Neural progenitor cell (in vitro differentiated cells): ENCODE results near the gene CLEC17A. TPM values are rescaled to one million over a fixed set of nuclear protein-coding genes. Genes with fewer than 3 reads are reported as not detected.

ENCODE experiments used
- DNase-seq: peaks from one replicate; pipeline ENCODE4 v3.0.0-alpha.2; 2016; ENCODE audit warnings: low spot score
- H2AFZ ChIP-seq: fragments of 200-600 bp; sonication (generic); replicated peaks from 2 replicates; pipeline ENCODE4 v1.6.1; 2016; ENCODE audit warnings: antibody characterized with exemption
- H3F3A ChIP-seq: fragments of 200-600 bp; sonication (generic); 2 replicates; pipeline ENCODE4 v1.6.1; 2016; ENCODE audit warnings: antibody characterized with exemption, low read depth
- H3K27ac ChIP-seq: fragments of 200-600 bp; sonication (generic); 2 replicates; pipeline ENCODE4 v1.5.1; 2016; ENCODE audit warnings: mild to moderate bottlenecking
- H3K27me3 ChIP-seq: fragments of 200-600 bp; sonication (generic); 2 replicates; pipeline ENCODE4 v1.6.1; 2016; ENCODE audit warnings: mild to moderate bottlenecking, moderate library complexity
- H3K36me3 ChIP-seq: fragments of 200-600 bp; sonication (generic); 2 replicates; pipeline ENCODE4 v1.5.1; 2016
- H3K4me1 ChIP-seq: fragments of 200-600 bp; sonication (generic); 2 replicates; pipeline ENCODE4 v1.6.1; 2016; ENCODE audit warnings: mixed run types
- H3K4me2 ChIP-seq: fragments of 200-600 bp; sonication (generic); 2 replicates; pipeline ENCODE4 v1.6.1; 2016
- H3K4me3 ChIP-seq: fragments of 200-600 bp; sonication (generic); 2 replicates; pipeline ENCODE4 v1.5.1; 2016
- H3K79me2 ChIP-seq: fragments of 200-600 bp; sonication (generic); 2 replicates; pipeline ENCODE4 v1.6.1; 2016; ENCODE audit warnings: low read depth
- H3K9ac ChIP-seq: fragments of 200-600 bp; sonication (generic); 2 replicates; pipeline ENCODE4 v1.6.1; 2016
- H3K9me3 ChIP-seq: fragments of 200-600 bp; sonication (generic); 2 replicates; pipeline ENCODE4 v1.5.1; 2016; ENCODE audit warnings: low read depth
- H4K20me1 ChIP-seq: fragments of 200-600 bp; sonication (generic); 2 replicates; pipeline ENCODE4 v1.6.1; 2016; ENCODE audit warnings: low read depth
- H3K27ac Mint-ChIP-seq: 3 replicates; pipeline ENCODE4 v1.8.0; 2021; ENCODE audit warnings: mixed read lengths
- H3K27me3 Mint-ChIP-seq: 2 replicates; pipeline ENCODE4 v1.8.0; 2022; ENCODE audit warnings: low read depth, mild to moderate bottlenecking, inconsistent platforms, moderate library complexity, mixed read lengths; ENCODE audit not compliant: insufficient read depth
- H3K36me3 Mint-ChIP-seq: 3 replicates; pipeline ENCODE4 v1.8.0; 2021; ENCODE audit warnings: mixed read lengths
- H3K4me1 Mint-ChIP-seq: 3 replicates; pipeline ENCODE4 v1.8.0; 2021; ENCODE audit warnings: mixed read lengths
- H3K4me3 Mint-ChIP-seq: 3 replicates; pipeline ENCODE4 v1.8.0; 2021; ENCODE audit warnings: mild to moderate bottlenecking, moderate library complexity, mixed read lengths
- H3K9me3 Mint-ChIP-seq: 3 replicates; pipeline ENCODE4 v1.8.0; 2020; ENCODE audit warnings: mixed read lengths
- EZH2 ChIP-seq: fragments of 200-600 bp; sonication (generic); IDR thresholded peaks from 2 replicates; pipeline ENCODE4 v1.6.1; 2017; ENCODE audit warnings: antibody characterized with exemption, mild to moderate bottlenecking, moderate library complexity
- EZH2phosphoT487 ChIP-seq: fragments of 200-600 bp; sonication (generic); IDR thresholded peaks from 2 replicates; pipeline ENCODE4 v1.6.1; 2017; ENCODE audit warnings: antibody characterized with exemption
- total RNA-seq: library from RNA; depleted of rRNA; stranded (reverse); fragments of >200 nt; gene quantifications from 2 replicates; pipeline ENCODE4 v1.2.3, GENCODE V29; 2015; ENCODE audit warnings: low replicate concordance
- TF ChIP-seq, protein P1 (sequence below): fragments of 200-600 bp; sonication (generic); IDR thresholded peaks from 2 replicates; pipeline ENCODE4 v1.5.1; 2017; ENCODE audit warnings: antibody characterized with exemption, mild to moderate bottlenecking

CLEC17A gene
- total RNA-seq, 1 donor from 2014 or later, result not detected

DNA sequence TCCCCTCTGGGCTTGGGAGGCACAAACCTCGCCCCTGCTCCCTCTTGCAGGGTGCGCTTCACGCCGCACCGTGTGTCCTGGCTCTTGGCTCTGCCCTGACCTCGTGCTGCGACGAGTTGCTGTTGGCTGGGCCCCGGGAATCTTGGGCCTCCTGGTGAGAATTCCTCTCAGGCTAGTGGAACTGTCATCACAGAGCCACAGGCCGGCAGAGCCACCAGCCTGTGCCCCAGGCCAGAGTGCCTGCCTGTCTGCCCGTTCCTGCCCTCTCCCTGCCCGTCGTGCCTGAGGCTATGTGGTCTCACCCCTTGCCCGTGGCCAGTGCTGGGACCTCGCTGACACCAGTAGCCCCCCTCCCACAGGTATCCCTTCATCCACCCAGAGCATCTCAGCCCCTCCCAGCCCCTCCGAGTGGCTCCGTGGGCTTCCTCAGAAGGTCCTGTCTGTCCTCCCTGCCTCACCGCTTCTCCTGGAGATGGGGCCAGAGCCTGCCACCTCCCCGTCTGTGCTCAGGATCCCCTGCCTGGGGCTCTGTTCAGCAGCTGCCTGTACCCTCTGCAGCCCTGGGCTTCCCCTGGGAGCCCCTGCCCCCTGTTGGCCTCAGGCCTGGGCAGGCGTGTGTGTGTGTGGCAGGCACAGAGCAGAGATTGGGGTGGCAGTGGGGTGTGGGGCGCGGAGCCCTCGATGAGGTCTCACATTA is 24.4 kb upstream of the CLEC17A start:
- Histone ChIP-seq H3K4me1 (peaks cover 34% of the 10 kb centered on the region), H4K20me1 (peaks cover 92% of the 10 kb centered on the region), H3K4me3 (no peak overlapping the region), H3K9me3 (no peaks in the 10 kb centered on the region), H3K4me2 (no peak overlapping the region), H3K27me3 (no peaks in the 10 kb centered on the region), H3K36me3 (no peaks in the 10 kb centered on the region), H3F3A (peaks cover 15% of the 10 kb centered on the region), H3K9ac (no peak overlapping the region), H2AFZ (no peak overlapping the region), H3K27ac (no peak overlapping the region), H3K79me2 (peaks cover 75% of the 10 kb centered on the region)
- Mint-ChIP-seq H3K27ac (no peak overlapping the region), H3K4me3 (no peak overlapping the region), H3K4me1 (peaks cover 26% of the 10 kb centered on the region), H3K36me3 (no peaks in the 10 kb centered on the region), H3K27me3 (no peaks in the 10 kb centered on the region), H3K9me3 (no peaks in the 10 kb centered on the region)
- no peak for DNase-seq
- TF ChIP-seq EZH2, result no peak
- TF ChIP-seq, protein P1, sequence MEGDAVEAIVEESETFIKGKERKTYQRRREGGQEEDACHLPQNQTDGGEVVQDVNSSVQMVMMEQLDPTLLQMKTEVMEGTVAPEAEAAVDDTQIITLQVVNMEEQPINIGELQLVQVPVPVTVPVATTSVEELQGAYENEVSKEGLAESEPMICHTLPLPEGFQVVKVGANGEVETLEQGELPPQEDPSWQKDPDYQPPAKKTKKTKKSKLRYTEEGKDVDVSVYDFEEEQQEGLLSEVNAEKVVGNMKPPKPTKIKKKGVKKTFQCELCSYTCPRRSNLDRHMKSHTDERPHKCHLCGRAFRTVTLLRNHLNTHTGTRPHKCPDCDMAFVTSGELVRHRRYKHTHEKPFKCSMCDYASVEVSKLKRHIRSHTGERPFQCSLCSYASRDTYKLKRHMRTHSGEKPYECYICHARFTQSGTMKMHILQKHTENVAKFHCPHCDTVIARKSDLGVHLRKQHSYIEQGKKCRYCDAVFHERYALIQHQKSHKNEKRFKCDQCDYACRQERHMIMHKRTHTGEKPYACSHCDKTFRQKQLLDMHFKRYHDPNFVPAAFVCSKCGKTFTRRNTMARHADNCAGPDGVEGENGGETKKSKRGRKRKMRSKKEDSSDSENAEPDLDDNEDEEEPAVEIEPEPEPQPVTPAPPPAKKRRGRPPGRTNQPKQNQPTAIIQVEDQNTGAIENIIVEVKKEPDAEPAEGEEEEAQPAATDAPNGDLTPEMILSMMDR, result no peak
- no peak for TF ChIP-seq EZH2phosphoT487

DNA sequence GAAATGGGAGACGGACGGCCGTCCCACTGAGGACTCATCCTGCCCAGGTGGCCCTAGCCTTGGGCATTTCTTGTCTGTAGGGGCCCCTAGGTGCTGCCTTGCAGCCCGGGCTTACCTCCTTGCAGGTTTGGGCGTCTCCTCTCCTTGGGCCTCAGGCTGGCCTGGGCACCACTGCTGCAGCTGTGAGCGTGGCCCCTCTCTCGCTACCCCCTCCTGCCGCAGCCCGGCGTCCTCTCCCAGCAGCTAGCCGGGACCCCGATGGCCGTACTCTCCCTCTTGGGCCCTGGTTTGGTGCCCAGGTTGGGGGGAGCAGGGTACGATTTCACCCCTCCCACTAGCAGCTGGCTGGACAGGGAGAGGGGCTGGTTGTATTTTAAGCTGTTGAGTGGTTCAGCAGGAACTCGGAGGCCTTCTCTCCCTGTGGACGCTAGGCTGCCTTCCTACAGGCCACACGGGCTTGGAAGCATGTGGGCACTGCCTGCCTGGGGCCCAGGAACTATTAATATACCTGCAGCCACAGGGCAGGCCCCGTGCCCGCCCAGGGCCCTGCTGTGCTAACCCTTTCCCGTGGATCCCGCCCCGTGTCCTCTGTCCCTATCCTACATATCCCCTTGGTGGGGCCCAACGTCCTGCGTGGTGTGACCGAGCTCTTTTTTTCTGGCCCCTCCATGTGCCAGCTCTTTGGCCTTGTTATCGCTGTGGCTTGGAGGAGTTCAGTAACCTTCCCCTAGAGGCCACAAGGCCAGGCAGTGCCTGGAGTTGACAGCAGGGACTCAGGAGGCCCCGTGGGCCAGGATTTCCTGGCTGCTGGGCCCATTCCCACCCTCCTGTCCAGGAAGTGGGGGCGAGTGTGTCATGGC is 22.7 kb upstream of the CLEC17A start:
- Histone ChIP-seq H3K27ac (peak overlapping the region; percentile 53), H3K9ac (peak overlapping the region; percentile 45), H3K4me1 (peaks cover 34% of the 10 kb centered on the region), H3K4me3 (no peak overlapping the region), H3K36me3 (no peaks in the 10 kb centered on the region), H3K79me2 (peaks cover 59% of the 10 kb centered on the region), H3K9me3 (no peaks in the 10 kb centered on the region), H4K20me1 (peaks cover 77% of the 10 kb centered on the region), H3F3A (peaks cover 22% of the 10 kb centered on the region), H3K27me3 (no peaks in the 10 kb centered on the region), H2AFZ (no peak overlapping the region), H3K4me2 (no peak overlapping the region)
- Mint-ChIP-seq H3K27ac (peak overlapping the region; percentile 79), H3K36me3 (no peaks in the 10 kb centered on the region), H3K27me3 (peaks cover 3% of the 10 kb centered on the region), H3K4me1 (peaks cover 20% of the 10 kb centered on the region), H3K4me3 (no peak overlapping the region), H3K9me3 (no peaks in the 10 kb centered on the region)
- no peak for TF ChIP-seq EZH2phosphoT487
- TF ChIP-seq, protein P1, result no peak
- no peak for TF ChIP-seq EZH2
- no peak for DNase-seq

DNA sequence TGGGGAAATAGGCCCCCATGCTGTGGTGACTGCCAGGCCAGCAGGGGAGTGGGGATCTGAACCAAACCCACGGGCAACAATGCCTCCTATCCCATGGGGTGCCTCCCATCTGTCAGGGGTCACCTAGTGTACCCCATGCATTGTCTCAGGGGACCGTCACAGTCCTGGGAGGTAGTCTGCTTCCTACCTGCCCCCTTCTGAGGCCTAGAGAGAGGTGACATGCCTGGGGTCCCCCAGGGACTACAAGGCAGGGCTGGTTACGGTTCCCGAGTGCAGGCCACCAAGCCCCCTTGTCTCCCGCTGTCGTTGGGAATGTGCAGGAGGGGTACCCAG is 22.1 kb upstream of the CLEC17A start:
- no peaks in the 10 kb centered on the region for H3K27me3 ChIP-seq
- peaks cover 20% of the 10 kb centered on the region for H3K4me1 Mint-ChIP-seq
- peaks cover 3% of the 10 kb centered on the region for H3K27me3 Mint-ChIP-seq
- TF ChIP-seq, protein P1, result no peak
- no peak for TF ChIP-seq EZH2
- H3K36me3 Mint-ChIP-seq, result no peaks in the 10 kb centered on the region
- no peaks in the 10 kb centered on the region for H3K36me3 ChIP-seq
- H4K20me1 ChIP-seq, result peaks cover 73% of the 10 kb centered on the region
- no peak overlapping the region for H3K4me2 ChIP-seq
- no peak for DNase-seq
- peak overlapping the region; percentile 45 for H3K9ac ChIP-seq
- no peaks in the 10 kb centered on the region for H3K9me3 ChIP-seq
- H3K27ac Mint-ChIP-seq, result peak overlapping the region; percentile 79
- no peaks in the 10 kb centered on the region for H3K9me3 Mint-ChIP-seq
- H3K4me3 ChIP-seq, result no peak overlapping the region
- H3K79me2 ChIP-seq, result peaks cover 59% of the 10 kb centered on the region
- H3K27ac ChIP-seq, result no peak overlapping the region
- H2AFZ ChIP-seq, result no peak overlapping the region
- no peak overlapping the region for H3K4me3 Mint-ChIP-seq
- H3F3A ChIP-seq, result peaks cover 21% of the 10 kb centered on the region
- peaks cover 34% of the 10 kb centered on the region for H3K4me1 ChIP-seq
